Brain microvascular endothelial cell (primary cell): ENCODE results near the gene SLC5A2.

Experiments used
- DNase-seq: peaks from one replicate; pipeline ENCODE4 v3.0.0-alpha.2; 2020
- H3K27ac ChIP-seq: fragments of 250-450 bp; sonication (Bioruptor Pico); 2 replicates; pipeline ENCODE4 v1.5.1; 2020; ENCODE audit warnings: mild to moderate bottlenecking, moderate library complexity
- H3K27me3 ChIP-seq: fragments of 250-450 bp; sonication (Bioruptor Pico); replicated peaks from 2 replicates; pipeline ENCODE4 v1.5.1; 2020; ENCODE audit warnings: mild to moderate bottlenecking
- H3K36me3 ChIP-seq: fragments of 250-450 bp; sonication (Bioruptor Pico); replicated peaks from 2 replicates; pipeline ENCODE4 v1.5.1; 2020; ENCODE audit warnings: mild to moderate bottlenecking
- H3K4me3 ChIP-seq: 2 replicates; pipeline ENCODE4 v1.5.1; 2011; ENCODE audit warnings: low read depth, mild to moderate bottlenecking, control low read depth, low read length, moderate library complexity
- CTCF ChIP-seq: IDR thresholded peaks from 2 replicates; pipeline ENCODE4 v1.5.1; 2011; ENCODE audit warnings: low read depth, mild to moderate bottlenecking, moderate library complexity, low read length, control low read depth, inconsistent platforms; ENCODE audit errors: missing control alignments
- in situ Hi-C: cut with HindIII; loops from 2 replicates; pipeline ENCODE4 v1.10.0; 2017; ENCODE audit warnings: low sequenced_read_pairs, low pct_ligation_motif_present

SLC5A2 gene

GRCh38 chr16:31461921-31462804 lies 20.8 kb upstream of the SLC5A2 start:
- Histone ChIP-seq H3K4me3 (no peak overlapping the region), H3K27me3 (no peaks in the 10 kb centered on the region), H3K27ac (no peak overlapping the region), H3K36me3 (peaks cover 17% of the 10 kb centered on the region)
- in situ Hi-C loops = loop anchor here (25.0 kb wide), 2 partner anchors 275 to 525 kb away; partner anchors contain the start of genes FUS and ORAI3
- no peak for DNase-seq
- no peak for TF ChIP-seq CTCF

GRCh38 chr16:31464348-31464769 lies 18.6 kb upstream of the SLC5A2 start:
- in situ Hi-C loops = loop anchor here (25.0 kb wide), 2 partner anchors 277 to 527 kb away; partner anchors contain the start of genes FUS and ORAI3
- Histone ChIP-seq H3K27ac (no peak overlapping the region), H3K27me3 (no peaks in the 10 kb centered on the region), H3K36me3 (peaks cover 17% of the 10 kb centered on the region), H3K4me3 (no peak overlapping the region)
- TF ChIP-seq CTCF = no peak
- no peak for DNase-seq

DNA sequence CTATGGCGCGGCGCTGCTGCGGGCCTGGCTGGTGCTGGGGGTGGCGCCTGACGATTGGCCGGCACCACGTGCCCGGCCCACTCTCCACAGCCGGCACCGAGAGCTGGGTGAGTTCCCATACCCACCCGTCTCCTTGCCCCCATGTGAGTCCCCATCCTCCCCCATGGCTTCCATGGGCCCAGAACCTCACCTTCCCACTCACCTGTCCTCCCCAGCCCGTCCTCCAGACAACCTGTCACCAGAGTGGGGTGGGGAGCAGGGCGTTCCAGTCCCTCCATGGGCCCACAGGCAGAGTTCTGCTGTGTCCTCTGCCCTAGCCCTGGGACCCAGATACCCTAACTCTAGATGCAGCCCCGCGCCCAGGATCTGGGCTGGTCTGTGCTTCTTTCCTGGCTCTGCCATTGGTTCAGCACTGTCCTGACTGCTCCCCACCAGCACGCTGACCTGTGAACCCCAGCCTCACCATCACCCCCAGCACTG lies 18.1 kb upstream of the SLC5A2 start:
- in situ Hi-C loops = loop anchor here (25.0 kb wide), 2 partner anchors 278 to 528 kb away; partner anchors contain the start of genes FUS and ORAI3
- DNase-seq = no peak
- H3K27ac ChIP-seq = no peak overlapping the region
- no peaks in the 10 kb centered on the region for H3K27me3 ChIP-seq
- no peak for TF ChIP-seq CTCF
- no peak overlapping the region for H3K4me3 ChIP-seq
- H3K36me3 ChIP-seq = peaks cover 17% of the 10 kb centered on the region

DNA sequence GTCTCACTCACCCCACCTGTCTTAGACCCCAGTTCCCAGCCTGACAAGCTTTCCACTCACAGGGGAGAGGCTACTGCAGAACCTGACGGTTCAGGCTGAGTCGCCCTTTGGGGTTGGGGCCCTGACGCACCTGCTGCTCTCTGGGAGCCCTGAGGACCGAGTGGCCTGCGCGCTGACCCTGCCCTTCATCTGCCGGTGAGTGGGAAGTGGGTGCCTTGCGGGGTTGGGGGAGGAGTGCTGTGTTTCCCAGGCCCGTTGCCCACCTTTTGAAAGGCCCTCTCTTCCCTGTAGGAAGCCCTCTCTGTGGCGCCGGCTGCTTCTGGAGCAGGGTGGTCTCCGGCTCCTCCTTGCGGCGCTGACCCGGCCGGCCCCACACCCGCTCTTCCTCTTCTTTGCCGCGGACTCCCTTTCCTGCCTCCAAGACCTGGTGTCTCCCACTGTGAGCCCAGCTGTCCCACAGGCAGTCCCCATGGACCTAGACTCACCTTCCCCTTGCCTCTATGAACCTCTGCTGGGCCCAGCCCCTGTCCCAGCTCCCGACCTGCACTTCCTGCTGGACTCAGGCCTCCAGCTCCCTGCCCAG lies 17.0 kb upstream of the SLC5A2 start:
- H3K4me3 ChIP-seq = no peak overlapping the region
- H3K36me3 ChIP-seq = peaks cover 17% of the 10 kb centered on the region
- in situ Hi-C loops = loop anchor here (25.0 kb wide), 2 partner anchors 279 to 529 kb away; partner anchors contain the start of genes FUS and ORAI3
- no peak for DNase-seq
- no peak overlapping the region for H3K27ac ChIP-seq
- no peaks in the 10 kb centered on the region for H3K27me3 ChIP-seq
- no peak for TF ChIP-seq CTCF

DNA sequence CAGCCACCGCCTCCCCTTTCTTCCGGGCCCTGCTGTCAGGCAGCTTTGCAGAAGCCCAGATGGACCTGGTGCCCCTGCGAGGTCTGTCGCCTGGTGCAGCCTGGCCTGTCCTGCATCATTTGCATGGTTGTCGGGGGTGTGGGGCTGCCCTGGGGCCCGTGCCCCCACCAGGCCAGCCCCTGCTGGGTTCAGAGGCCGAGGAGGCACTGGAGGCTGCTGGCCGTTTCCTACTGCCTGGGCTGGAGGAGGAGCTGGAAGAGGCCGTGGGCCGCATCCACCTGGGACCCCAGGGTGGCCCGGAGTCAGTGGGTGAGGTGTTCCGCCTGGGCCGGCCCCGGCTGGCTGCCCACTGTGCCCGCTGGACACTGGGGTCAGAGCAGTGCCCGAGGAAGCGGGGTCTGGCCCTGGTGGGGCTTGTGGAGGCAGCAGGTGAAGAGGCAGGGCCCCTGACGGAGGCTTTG lies 16.5 kb upstream of the SLC5A2 start:
- Histone ChIP-seq H3K36me3 (peaks cover 17% of the 10 kb centered on the region), H3K4me3 (no peak overlapping the region), H3K27me3 (no peaks in the 10 kb centered on the region), H3K27ac (no peak overlapping the region)
- no peak for DNase-seq
- no peak for TF ChIP-seq CTCF
- in situ Hi-C loops = loop anchor here (25.0 kb wide), 2 partner anchors 279 to 529 kb away; partner anchors contain the start of genes FUS and ORAI3
